Measurements from ENCODE around the gene TBC1D20. TPM values are rescaled to one million over a fixed set of nuclear protein-coding genes. Genes with fewer than 3 reads are reported as not detected.

The TBC1D20 gene
- total and polyA plus RNA-seq, 3 donors from 2014 or later, result 43.5 to 52.6 (median 45.7) TPM

- Histone ChIP-seq H3K9me3 (no peaks in the 10 kb centered on the region), H3K4me3 (no peak overlapping the region), H3K27me3 (no peaks in the 10 kb centered on the region), H3K4me1 (no peaks in the 10 kb centered on the region), H3K27ac (no peak overlapping the region), H3K36me3 (ENCODE audit: low read depth, missing control alignments) (no peaks in the 10 kb centered on the region)
- DNase-seq, result no peak
- WGBS, 2 donors, result 92 to 97% methylated on average over 4 of the region's 4 CpGs
- intact Hi-C loops (cut with DNase I; ENCODE audit: low total_unique reads), result no loop called here
- TF ChIP-seq POLR2A (IDR thresholded peaks at IDR 0.05) (no peak), CTCF (IDR thresholded peaks at IDR 0.05) (no peak)
Measured at GRCh38 chr20:487655-488054, 25.3 kb upstream of the TBC1D20 start.

GRCh38 chr20:483815-484644 is 21.7 kb upstream of the TBC1D20 start:
- Histone ChIP-seq H3K36me3 (ENCODE audit: low read depth, missing control alignments) (no peaks in the 10 kb centered on the region), H3K9me3 (no peaks in the 10 kb centered on the region), H3K4me3 (no peak overlapping the region), H3K4me1 (no peaks in the 10 kb centered on the region), H3K27me3 (no peaks in the 10 kb centered on the region), H3K27ac (no peak overlapping the region)
- TF ChIP-seq POLR2A (IDR thresholded peaks at IDR 0.05) (no peak), CTCF (IDR thresholded peaks at IDR 0.05) (no peak)
- WGBS, 2 donors, result 53 to 61% methylated on average over 9 of the region's 9 CpGs
- intact Hi-C loops (cut with DNase I; ENCODE audit: low total_unique reads), result loop anchor here (5.0 kb wide), 1 partner anchor 132 kb away; no protein-coding TSS in a partner anchor
- peak; percentile 73 for DNase-seq

- no peak for DNase-seq
- H3K27ac ChIP-seq, result no peak overlapping the region
- TF ChIP-seq POLR2A (IDR thresholded peaks at IDR 0.05), result no peak
- no peak for TF ChIP-seq CTCF (IDR thresholded peaks at IDR 0.05)
- H3K36me3 ChIP-seq (ENCODE audit: low read depth, missing control alignments), result no peaks in the 10 kb centered on the region
- H3K4me3 ChIP-seq, result no peak overlapping the region
- no peaks in the 10 kb centered on the region for H3K27me3 ChIP-seq
- intact Hi-C loops (cut with DNase I; ENCODE audit: low total_unique reads), result loop anchor here (5.0 kb wide), 1 partner anchor 129 kb away; no protein-coding TSS in a partner anchor
- 75 to 79% methylated on average over 1 of the region's 1 CpG for WGBS, 2 donors
- no peaks in the 10 kb centered on the region for H3K9me3 ChIP-seq
- no peaks in the 10 kb centered on the region for H3K4me1 ChIP-seq
Measured at GRCh38 chr20:481167-481566, 18.8 kb upstream of the TBC1D20 start.

GRCh38 chr20:480044-480443 is 17.7 kb upstream of the TBC1D20 start:
- no peak for DNase-seq
- no peaks in the 10 kb centered on the region for H3K36me3 ChIP-seq (ENCODE audit: low read depth, missing control alignments)
- no peak overlapping the region for H3K27ac ChIP-seq
- no peak for TF ChIP-seq CTCF (IDR thresholded peaks at IDR 0.05)
- TF ChIP-seq POLR2A (IDR thresholded peaks at IDR 0.05), result no peak
- H3K27me3 ChIP-seq, result no peaks in the 10 kb centered on the region
- 29 to 58% methylated on average over 3 of the region's 3 CpGs for WGBS, 2 donors
- H3K4me3 ChIP-seq, result no peak overlapping the region
- no peaks in the 10 kb centered on the region for H3K4me1 ChIP-seq
- intact Hi-C loops (cut with DNase I; ENCODE audit: low total_unique reads), result loop anchor here (5.0 kb wide), 1 partner anchor 128 kb away; no protein-coding TSS in a partner anchor
- no peaks in the 10 kb centered on the region for H3K9me3 ChIP-seq
